Measurements from ENCODE around the gene PREX1. TPM values are rescaled to one million over a fixed set of nuclear protein-coding genes. Genes with fewer than 3 reads are reported as not detected.
A peak's percentile ranks its signal among the peaks of the same experiment; 100 is the strongest.

PREX1 gene
- total RNA-seq, 1 donor from 2014 or later = 235 TPM

DNA sequence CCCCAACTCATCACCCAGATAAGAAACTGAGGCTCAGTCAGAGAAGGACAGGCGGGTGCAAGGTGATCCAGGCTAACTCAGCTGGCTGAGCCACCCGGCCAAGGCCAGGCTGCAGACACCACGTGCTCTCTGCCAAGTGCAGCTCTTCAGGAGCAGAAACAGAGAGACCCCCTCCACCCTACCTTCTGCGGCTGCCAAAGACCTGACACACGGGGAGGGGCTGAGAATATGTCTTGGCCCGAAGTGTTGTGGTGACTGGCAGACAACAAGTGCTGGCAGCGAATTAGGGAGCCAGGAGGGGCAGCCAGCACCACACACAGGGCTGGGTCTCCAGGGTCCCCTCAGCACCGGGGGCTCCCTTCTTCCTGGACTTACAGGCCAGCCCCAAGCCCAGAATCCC lies 22.5 kb downstream of the PREX1 start:
- no peak for DNase-seq
- Mint-ChIP-seq H3K27ac (ENCODE audit: unreplicated experiment) (no peak overlapping the region), H3K36me3 (ENCODE audit: unreplicated experiment) (peaks cover 35% of the 10 kb centered on the region), H3K27me3 (ENCODE audit: unreplicated experiment) (peaks cover 21% of the 10 kb centered on the region), H3K4me3 (ENCODE audit: unreplicated experiment) (no peak overlapping the region), H3K4me1 (ENCODE audit: low read depth, unreplicated experiment) (peaks cover 23% of the 10 kb centered on the region), H3K9me3 (ENCODE audit: unreplicated experiment) (peaks cover 21% of the 10 kb centered on the region)
- TF ChIP-seq, protein P1, sequence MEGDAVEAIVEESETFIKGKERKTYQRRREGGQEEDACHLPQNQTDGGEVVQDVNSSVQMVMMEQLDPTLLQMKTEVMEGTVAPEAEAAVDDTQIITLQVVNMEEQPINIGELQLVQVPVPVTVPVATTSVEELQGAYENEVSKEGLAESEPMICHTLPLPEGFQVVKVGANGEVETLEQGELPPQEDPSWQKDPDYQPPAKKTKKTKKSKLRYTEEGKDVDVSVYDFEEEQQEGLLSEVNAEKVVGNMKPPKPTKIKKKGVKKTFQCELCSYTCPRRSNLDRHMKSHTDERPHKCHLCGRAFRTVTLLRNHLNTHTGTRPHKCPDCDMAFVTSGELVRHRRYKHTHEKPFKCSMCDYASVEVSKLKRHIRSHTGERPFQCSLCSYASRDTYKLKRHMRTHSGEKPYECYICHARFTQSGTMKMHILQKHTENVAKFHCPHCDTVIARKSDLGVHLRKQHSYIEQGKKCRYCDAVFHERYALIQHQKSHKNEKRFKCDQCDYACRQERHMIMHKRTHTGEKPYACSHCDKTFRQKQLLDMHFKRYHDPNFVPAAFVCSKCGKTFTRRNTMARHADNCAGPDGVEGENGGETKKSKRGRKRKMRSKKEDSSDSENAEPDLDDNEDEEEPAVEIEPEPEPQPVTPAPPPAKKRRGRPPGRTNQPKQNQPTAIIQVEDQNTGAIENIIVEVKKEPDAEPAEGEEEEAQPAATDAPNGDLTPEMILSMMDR (IDR thresholded peaks at IDR 0.05; ENCODE audit: partially characterized antibody, unreplicated experiment) = no peak

DNA sequence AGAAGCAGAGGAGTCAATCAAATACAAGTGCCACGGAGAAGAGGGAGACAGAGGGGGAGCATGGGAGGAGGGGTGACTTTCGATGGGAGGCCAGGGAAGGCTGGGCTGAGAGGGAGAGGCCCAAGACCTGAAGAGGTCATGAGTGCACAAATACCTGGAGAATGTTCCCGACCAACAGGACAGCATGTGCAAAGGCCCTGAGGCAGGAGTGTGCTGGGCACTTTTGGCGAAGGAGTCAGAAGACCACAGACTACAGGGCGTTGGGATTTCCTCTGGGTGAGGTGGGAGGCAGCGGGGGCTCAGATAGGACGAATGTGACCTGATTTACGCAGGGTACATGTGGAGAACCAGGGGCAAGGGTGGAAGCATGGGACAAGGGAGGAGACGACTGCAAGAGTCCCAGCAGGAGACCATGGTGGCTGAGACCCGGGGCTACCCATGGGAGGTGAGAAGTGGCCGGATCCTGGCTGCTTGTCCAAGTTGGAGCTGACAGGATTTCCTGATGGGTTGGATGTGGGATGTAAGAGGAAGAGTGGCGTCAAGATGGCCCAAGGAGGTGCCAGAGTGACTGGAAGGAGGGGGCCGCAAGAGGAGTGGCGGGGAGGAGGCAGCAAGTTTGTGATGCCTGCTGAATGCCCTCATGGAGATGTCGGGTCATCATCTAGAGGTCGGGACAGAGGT lies 23.4 kb downstream of the PREX1 start:
- Mint-ChIP-seq H3K4me3 (ENCODE audit: unreplicated experiment) (no peak overlapping the region), H3K27ac (ENCODE audit: unreplicated experiment) (no peak overlapping the region), H3K9me3 (ENCODE audit: unreplicated experiment) (peaks cover 21% of the 10 kb centered on the region), H3K27me3 (ENCODE audit: unreplicated experiment) (peaks cover 21% of the 10 kb centered on the region), H3K36me3 (ENCODE audit: unreplicated experiment) (peaks cover 35% of the 10 kb centered on the region), H3K4me1 (ENCODE audit: low read depth, unreplicated experiment) (peaks cover 22% of the 10 kb centered on the region)
- TF ChIP-seq, protein P1 (IDR thresholded peaks at IDR 0.05; ENCODE audit: partially characterized antibody, unreplicated experiment) = no peak
- DNase-seq = no peak

DNA sequence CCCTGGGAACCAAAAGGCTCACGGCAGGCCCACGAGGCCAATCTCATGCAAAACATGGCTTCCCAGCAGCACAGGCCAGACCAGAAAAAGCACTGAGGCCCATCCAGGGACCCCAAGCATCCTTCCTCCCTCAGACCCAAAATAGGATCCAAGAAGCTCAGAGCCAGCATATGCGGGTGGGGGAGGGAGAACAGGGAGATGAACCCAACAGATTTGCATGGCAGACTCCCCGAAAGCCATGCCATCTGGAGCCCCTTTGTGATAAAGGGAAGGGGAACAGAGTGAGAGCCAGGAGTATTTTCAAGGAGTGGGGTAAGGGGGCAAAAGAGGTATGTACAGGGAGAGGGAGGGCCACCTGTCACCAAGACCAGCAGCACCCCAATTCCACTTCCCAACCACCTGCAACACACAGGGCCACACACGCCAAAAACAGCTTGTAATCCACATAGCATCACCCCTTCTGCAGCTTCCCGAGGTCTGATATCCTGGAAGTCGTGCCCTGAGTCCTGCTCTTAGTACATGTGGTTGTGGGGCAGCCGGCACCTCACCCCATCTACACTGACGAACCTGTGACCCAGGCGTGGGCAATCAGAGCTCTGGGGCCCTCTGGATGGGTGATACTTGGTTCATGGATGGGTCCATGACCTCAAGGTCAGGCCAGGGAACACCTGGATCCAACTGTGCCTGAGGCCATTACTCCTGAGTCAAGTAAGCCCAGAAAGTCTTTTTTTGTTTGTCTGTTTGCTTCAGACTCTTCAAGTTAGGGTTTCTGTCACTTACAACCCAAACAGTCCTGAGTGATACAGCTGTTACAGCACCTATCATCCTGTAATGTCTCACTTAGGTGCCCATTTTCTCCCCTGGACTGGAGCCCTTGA lies 24.4 kb downstream of the PREX1 start:
- Mint-ChIP-seq H3K4me3 (ENCODE audit: unreplicated experiment) (no peak overlapping the region), H3K36me3 (ENCODE audit: unreplicated experiment) (peaks cover 35% of the 10 kb centered on the region), H3K4me1 (ENCODE audit: low read depth, unreplicated experiment) (peaks cover 23% of the 10 kb centered on the region), H3K9me3 (ENCODE audit: unreplicated experiment) (peaks cover 21% of the 10 kb centered on the region), H3K27ac (ENCODE audit: unreplicated experiment) (no peak overlapping the region), H3K27me3 (ENCODE audit: unreplicated experiment) (peaks cover 24% of the 10 kb centered on the region)
- TF ChIP-seq, protein P1 (IDR thresholded peaks at IDR 0.05; ENCODE audit: partially characterized antibody, unreplicated experiment) = no peak
- no peak for DNase-seq

DNA sequence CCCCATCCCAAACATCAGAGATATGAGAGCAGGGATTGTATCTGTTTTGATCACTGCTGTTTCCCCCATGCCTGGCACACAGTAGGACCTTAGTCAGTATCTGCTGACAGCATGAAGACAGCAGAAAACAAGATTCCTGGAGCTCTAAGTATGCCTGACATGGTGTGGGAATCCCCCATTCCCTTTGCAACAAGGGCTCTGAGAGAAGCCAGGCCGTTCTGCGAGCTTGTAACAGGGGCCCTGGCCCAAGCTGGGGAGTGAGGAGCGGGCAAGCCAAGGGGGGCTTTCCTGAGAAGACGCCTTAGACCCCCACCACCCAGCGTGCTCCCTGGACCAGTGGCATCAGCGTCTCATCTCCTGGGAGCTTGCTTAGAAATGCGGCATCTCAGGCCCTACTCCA lies 25.2 kb downstream of the PREX1 start:
- H3K4me3 Mint-ChIP-seq (ENCODE audit: unreplicated experiment) = peak overlapping the region; percentile 28
- TF ChIP-seq, protein P1 (IDR thresholded peaks at IDR 0.05; ENCODE audit: partially characterized antibody, unreplicated experiment) = no peak
- no peak for DNase-seq
- H3K4me1 Mint-ChIP-seq (ENCODE audit: low read depth, unreplicated experiment) = peaks cover 27% of the 10 kb centered on the region
- peak overlapping the region; percentile 52 for H3K27ac Mint-ChIP-seq (ENCODE audit: unreplicated experiment)
- peaks cover 35% of the 10 kb centered on the region for H3K36me3 Mint-ChIP-seq (ENCODE audit: unreplicated experiment)
- peaks cover 25% of the 10 kb centered on the region for H3K9me3 Mint-ChIP-seq (ENCODE audit: unreplicated experiment)
- peaks cover 22% of the 10 kb centered on the region for H3K27me3 Mint-ChIP-seq (ENCODE audit: unreplicated experiment)

DNA sequence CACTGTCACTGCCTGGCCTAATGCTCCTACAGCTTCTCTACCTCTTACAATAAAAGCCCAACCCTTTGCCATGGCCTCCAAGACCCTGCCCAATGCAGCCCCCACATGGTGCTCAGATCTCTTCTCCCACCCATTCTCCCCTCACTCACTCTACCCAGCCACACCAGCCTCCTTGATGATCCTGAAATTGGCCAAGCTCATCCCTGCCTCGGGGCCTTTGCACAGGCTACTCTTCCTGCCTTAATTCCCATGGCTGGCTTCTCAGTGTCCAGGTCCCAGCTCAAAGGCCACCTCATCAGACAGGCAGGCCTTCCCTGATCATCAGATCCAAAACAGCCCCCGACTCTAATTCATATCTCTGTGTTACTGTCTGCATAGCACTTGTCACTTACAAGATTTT lies 25.6 kb downstream of the PREX1 start:
- Mint-ChIP-seq H3K27ac (ENCODE audit: unreplicated experiment) (peak overlapping the region; percentile 52), H3K36me3 (ENCODE audit: unreplicated experiment) (peaks cover 33% of the 10 kb centered on the region), H3K4me3 (ENCODE audit: unreplicated experiment) (peak overlapping the region; percentile 28), H3K9me3 (ENCODE audit: unreplicated experiment) (peaks cover 21% of the 10 kb centered on the region), H3K27me3 (ENCODE audit: unreplicated experiment) (peaks cover 22% of the 10 kb centered on the region), H3K4me1 (ENCODE audit: low read depth, unreplicated experiment) (peaks cover 31% of the 10 kb centered on the region)
- DNase-seq = no peak
- TF ChIP-seq, protein P1 (IDR thresholded peaks at IDR 0.05; ENCODE audit: partially characterized antibody, unreplicated experiment) = no peak
